HL-60/S4 treated with retinoic acid at 250 ng/mL for 4 days and 3 days (cell line): ENCODE results near the gene REEP5.
"Not testable (repeated sequence)": the region's sequence is repeated elsewhere in the genome, so short reads cannot be mapped to it uniquely, and the experiment has no call there.

ENCODE experiments used
- in situ Hi-C: fragments of 300-500 bp; cut with MboI; formaldehyde crosslinking; loops from 2 replicates; pipeline ENCODE4 v1.7.0; 2022; ENCODE audit warnings: low sequenced_read_pairs

REEP5 gene

DNA sequence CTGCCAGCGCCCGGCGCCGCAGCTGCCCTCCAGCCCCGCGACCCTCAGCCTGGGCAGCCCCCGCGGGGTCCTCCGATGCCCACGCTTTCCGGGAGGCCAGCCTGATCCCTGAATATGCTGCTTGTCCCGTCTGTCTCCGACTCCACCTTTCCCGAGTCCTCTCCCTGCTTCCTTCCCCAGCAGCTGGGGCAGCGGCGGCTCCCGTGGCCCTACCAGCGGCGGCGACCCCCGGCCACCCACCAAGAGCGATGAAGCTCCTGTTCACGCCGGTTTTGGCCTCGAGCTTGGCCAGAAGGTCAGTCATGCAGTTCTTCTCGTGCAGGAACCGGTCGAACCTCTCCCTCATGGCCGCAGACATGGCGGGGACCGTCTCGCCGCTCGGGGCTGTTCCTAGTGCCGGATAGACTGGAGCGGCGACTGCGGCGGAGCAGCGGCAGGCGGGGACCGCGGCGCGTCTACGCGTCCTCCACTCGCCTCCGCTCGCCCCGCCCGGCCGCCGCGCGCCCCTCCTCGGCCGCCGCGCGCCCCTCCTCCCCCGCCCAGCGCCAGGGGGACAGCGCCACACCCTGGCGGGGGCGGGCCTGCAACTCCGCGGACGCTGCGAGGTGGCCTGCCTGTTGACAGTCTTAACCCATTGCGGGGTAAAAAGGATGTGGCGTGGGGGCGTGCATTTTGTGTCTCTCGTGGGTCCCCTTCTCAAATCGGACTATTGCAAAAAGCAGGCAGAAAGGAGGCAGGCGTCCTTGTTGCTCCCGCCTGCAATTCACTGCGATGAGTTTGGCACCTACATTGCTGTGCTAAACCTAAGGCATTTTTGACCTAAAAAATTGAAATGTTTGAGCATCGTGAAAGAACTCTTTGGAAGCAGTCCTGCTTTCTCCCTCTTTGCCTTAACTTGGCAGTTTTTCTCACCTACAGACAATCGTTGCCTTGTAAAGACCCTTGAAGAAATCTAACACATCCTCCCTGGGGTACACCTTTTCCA lies at the start of gene REEP5:
TSS of gene REEP5 (minus strand) at position 395 of the 985 bp plus-strand sequence. CDS start at position 358, 37 bp downstream.
- in situ Hi-C loops: no loop called here

DNA sequence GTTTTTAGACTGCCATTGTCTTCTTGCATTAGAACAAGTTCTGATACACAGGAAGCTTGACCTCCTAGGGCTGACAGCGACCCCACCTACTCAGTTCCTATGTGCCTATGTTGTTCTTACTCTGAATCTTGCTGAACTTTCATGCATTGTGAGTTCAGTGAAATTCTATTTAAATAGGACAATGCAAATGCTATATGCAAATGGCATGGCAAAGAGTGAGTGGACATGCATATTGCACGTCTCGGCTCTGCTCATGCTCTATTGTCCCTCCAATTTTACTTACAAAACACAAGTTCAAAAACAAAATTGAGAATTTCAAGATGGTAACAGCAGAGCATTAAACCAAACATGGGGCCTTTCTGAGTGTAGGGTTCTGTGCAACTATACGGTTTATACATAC lies 49.2 kb upstream of the REEP5 start:
- in situ Hi-C loops: no loop called here

DNA sequence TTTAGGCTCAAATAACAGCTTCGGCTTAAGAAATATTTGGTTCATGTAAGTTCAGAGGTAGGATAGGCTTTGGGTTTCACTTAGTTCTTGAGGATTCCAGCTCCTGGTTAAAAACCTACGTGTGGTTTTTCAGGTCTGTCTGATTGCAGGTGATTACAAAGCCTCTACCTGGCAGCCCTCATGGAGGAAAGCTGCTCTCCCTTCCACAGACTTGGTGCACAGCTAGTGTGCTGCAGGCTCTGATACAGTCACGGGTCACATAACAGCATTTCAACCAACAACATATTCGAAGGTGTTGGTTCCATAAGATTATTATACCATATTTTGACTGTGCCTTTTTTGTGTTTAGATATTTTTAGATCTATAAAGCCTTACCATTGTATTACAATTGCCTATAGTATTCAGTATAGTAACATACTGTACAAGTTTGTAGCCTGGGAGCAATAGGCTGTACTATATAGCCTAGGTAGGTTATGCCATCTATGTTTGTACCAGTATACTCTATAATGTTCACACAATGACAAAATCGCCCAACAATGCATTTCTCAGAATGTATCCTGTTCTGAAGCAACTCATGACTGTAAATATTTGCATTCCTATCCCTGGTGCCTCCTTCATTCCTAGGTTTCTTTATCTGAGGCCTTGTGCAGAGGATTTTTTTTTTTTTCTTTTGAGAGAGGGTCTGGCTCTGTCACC lies 46.5 kb upstream of the REEP5 start:
- in situ Hi-C loops: no loop called here

- in situ Hi-C loops: no loop called here
These were observed 45.6 kb upstream of the REEP5 start for GRCh38 chr5:112967520-112968083.

- in situ Hi-C loops: no loop called here
These were observed 43.8 kb upstream of the REEP5 start for GRCh38 chr5:112965733-112966306.

- in situ Hi-C loops: not testable (repeated sequence)
These were observed 41.3 kb upstream of the REEP5 start for GRCh38 chr5:112963374-112963733.

DNA sequence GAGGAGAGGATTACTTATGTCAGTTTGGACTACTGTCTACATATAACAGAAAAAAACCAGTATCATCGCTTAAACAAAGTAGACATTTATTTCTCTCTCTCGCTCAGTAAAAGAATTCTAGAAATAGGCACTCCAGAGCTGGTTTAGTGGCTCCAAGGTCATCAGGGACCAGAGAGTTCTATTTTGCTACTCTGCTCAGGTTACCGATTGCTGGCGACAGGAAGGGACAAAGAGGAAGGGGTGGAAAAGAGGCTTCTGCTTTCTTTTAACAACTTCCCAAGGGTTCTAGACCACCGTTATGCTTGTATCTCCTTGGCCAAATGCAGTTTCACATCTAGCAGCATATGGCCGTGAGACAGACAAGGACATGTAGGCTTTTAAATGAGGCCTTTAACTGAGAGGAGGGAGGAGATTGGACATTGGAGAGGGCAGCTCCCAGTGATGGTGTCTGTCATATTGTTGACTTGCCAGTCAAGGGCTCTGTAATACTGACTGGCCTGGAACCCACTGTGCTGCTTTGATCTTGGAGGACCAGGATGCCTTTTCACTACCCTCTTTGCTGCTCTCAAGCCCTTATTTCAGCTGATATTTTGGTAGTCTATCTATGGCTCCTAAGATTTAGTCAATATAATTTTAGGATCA lies 39.0 kb upstream of the REEP5 start:
- in situ Hi-C loops: no loop called here

GRCh38 chr5:112960315-112960714 lies 38.3 kb upstream of the REEP5 start:
- in situ Hi-C loops: no loop called here

- in situ Hi-C loops: not testable (repeated sequence)
These were observed 37.8 kb upstream of the REEP5 start for GRCh38 chr5:112959872-112960271.

DNA sequence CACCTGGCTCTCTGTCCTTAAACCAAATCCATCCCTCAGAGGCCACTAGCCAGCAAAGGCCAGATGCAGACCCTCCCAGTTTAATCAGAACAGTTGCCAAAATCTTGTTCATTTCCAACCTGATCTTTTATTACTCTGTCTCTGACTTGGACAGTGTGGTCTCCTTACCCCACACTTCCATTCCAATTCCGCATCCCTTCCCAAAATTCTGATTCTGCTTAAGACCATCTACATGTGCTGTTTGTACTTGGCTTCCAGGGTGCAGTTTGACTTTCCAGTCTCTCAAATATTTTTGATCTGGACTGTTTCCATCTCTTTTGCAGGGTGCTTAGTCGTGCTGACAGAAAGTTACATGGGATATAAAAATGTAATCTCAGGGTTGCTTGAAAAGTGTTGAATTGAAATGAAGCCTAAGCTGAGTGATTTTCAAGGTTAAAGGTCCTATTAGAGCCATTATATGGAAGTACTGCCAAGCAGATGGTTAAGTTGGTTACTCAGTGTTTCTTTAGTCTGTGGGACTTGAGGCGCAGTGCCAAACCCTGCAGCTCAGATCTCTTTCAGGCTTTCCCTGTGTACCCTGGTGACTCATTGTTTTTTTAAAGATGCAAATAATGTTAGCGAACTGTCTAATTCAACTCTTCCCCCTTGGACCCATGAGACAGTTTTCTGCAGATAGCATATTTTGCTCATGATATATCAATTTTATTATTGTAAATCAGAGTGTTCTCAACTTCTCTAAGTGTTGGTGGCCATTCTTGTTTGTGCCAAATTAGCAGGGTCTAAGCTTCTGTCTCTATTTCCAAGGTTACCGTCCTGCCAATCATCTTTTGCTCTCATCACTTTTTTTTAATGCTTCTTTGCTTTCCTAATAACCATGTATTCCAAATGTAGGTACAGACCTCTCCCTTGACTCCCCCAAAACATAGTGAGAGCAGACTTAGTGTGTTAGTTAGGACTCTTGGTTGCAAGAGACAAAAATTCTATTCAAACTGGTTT lies 36.4 kb upstream of the REEP5 start:
- in situ Hi-C loops: no loop called here

DNA sequence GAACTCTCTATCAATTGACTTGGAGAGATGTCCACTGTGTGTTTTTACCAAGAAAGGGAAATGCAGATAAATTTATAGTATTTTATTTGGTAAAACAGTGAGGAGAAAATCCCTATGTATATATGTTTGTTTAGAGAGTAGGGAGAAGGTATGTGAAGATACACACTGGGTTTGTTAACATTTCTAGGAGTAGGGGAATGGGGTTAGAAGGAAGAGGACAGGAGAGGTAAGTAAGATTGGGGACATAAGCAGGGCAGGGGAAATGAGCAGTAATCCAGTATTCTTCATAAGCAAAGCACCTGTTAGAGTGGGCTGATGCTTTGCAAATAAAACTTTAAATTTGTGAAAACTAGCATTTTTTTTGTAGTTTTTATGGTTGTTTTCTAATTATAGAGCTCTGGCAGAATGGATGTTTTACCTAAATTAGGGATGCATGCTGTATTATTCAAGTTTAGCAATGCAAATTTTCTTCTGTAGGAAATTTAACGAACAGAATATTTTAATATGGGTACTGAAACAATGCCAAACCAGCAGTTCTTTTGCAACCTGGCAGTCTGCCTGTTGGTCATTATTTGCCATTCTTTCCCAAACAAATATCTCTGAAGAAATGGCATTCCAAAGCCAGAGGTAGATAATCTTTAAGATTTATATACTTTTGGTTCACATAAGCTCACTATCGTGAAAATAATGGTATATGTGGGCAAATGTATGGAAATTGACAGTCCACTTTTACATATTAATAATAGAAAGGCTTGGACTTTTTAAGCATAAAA lies 35.2 kb upstream of the REEP5 start:
- in situ Hi-C loops: no loop called here

GRCh38 chr5:112956606-112957005 lies 34.6 kb upstream of the REEP5 start:
- in situ Hi-C loops: no loop called here

GRCh38 chr5:112951124-112951702 lies 29.2 kb upstream of the REEP5 start:
- in situ Hi-C loops: no loop called here

- in situ Hi-C loops: no loop called here
These were observed 26.4 kb upstream of the REEP5 start for GRCh38 chr5:112948458-112948857.

GRCh38 chr5:112940670-112941069 lies 18.6 kb upstream of the REEP5 start:
- in situ Hi-C loops: no loop called here

- in situ Hi-C loops: no loop called here
These were observed 16.3 kb upstream of the REEP5 start for GRCh38 chr5:112938286-112938685.

DNA sequence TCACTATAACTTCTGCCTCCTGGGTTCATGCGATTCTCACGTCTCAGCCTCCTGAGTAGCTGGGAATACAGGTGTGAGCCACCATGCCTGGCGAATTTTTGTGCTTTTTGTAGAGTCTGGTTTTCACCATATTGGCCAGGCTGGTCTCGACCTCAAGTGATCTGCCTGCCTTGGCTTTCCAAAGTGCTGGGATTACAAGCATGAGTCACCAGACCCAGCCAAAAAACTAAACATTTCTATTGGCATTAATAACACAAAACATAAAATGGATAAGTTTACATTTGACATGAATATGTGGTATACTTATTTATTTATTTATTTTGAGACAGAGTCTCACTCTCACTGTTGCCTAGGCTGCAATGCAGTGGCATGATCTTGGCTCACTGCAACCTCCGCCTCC lies 13.6 kb upstream of the REEP5 start:
- in situ Hi-C loops: no loop called here

DNA sequence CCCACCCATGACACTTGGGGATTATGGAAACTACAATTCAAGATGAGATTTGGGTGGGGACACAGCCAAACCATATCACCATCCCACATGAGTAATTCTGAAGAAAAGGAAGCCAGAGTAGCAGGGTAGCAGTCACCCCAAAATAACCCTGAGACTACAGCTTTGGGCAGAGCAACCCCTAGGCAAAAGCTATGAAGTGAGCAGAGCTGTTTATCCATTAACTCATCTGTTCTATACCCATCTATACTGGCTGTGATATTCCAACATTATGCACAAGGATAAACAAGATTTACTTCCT lies 12.3 kb upstream of the REEP5 start:
- in situ Hi-C loops: no loop called here
